HG03159 (cell line): ENCODE results near the gene SPATA32.

Experiments
- ATAC-seq: cut with Tn5 transposase; IDR thresholded peaks from one replicate; pipeline ENCODE4 v1.9.1; 2021; ENCODE audit warnings: mild to moderate bottlenecking, moderate library complexity; ENCODE audit not compliant: unreplicated experiment

Gene SPATA32

DNA sequence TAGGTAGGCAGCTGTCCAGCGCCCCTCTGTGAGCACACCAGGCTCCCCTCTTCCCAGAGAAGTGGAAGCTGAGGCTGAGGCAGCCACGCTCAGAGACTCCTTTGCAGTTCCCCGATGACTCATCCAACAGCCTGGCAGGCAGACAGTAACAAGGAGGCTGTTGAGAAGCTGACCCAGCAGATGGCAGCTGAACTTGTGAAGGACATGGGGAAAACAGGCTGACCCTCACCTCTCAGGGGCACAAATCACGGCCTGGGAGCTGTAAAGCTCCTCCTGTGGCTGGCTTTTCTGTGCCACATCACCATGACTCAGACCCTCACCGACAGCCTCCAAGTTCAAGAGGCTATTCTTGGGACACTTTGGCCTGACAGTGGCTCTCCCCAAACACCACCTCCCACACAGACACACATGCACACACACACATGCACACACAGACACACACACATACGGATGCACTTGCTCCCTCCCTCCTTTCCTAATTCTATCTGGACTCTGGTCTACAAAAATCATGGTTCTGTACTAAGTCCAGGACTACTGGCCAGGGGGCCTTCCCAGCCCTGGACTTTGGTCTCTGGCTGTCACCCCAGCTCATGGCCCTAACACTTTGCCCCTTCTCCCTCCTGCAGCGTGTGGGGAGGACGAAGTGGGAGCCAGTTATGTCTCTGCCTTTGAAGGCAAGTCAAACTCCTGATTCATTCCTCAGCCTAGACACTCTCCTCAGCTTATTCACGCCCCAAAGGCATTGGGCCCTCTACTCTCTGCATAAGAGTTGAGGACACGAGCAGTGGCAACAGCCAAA lies 31.7 kb upstream of the SPATA32 start:
- ATAC-seq: no peak

DNA sequence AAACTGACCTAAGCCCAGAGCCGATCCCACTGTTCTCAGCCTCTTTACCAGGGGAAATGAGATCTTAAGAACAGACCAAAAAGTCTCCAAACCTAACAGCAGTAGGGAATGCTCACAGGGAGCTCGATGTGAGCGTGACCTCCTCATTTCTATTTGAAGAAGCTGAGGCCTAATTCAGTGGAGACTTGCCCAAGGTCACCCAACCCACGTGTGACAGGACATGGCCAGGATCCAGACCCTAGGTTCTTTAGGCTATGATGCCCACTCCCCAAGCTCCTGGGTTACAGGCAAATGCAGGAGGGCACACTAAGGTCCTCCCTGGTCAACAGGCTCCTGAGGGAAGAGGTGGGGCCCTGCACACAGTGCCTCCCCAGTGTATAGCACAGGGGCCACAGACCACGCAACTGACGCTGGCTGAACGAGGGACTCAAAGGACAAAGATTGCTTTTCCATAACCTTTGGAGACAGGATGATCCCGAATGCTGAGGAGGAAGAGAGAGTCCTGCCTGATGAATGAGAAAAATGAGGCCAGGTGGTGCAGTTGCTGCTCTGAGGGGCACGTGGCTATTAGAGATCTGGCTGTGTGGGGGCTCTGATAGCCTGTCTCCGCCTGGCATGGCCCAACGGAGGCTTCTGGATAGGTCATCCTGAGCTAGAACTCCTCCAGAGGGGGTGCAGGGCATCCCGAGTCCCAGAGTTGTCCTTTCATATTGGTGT lies 31.0 kb upstream of the SPATA32 start:
- ATAC-seq: no peak

DNA sequence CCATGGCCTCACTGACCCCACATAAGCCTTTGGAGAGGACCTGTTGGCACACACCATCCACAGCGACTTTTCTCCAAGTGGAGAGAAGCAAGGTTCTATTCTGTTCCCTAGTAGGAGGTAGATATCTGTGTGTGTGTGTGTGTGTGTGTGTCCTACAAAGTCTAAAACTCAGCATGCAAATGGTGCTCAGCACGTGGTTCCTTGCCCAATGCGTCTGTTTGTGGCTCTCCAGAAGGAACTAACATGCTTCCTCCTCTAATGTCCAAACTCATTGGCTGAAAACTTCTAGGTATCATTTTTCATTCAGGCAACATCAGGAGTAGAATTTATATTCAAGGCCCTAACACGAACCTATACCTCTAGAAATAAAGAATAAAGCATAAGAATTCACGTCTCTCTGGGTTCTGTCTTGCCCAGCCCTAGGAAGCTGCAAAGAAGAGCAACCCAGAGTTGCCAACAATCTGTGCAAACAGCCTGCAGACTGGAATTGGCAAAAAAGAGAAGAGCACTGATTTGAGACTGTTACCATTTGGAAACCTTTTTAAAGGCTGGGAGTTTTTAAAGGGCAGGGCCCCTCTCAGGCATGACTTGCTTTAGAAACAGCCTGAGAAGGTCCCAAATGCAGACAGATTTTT lies 29.4 kb upstream of the SPATA32 start:
- ATAC-seq: no peak

DNA sequence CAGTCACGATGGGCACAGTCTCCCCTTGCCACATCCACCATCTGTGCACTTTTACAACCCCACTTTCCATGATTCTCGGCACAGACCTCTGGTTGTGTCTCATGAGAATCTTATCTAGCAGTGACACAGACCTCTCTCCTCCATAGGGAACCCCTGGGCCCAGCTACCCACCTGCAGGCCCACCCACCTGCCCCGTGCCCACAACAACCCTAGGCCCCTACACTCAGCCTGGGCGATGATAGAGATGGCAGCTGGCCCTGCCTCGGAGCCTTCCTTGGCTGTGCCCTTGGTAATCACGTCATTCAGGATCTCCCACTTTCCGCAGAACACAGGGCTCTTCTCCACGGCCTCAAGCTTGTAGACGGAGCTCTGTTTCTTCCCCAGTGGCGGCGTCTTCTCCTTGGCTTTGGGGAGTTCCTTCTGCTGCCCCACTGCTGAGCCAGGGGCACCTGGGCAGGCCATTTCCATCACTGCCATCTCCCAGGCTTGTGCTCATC lies 28.4 kb upstream of the SPATA32 start:
- no peak for ATAC-seq

DNA sequence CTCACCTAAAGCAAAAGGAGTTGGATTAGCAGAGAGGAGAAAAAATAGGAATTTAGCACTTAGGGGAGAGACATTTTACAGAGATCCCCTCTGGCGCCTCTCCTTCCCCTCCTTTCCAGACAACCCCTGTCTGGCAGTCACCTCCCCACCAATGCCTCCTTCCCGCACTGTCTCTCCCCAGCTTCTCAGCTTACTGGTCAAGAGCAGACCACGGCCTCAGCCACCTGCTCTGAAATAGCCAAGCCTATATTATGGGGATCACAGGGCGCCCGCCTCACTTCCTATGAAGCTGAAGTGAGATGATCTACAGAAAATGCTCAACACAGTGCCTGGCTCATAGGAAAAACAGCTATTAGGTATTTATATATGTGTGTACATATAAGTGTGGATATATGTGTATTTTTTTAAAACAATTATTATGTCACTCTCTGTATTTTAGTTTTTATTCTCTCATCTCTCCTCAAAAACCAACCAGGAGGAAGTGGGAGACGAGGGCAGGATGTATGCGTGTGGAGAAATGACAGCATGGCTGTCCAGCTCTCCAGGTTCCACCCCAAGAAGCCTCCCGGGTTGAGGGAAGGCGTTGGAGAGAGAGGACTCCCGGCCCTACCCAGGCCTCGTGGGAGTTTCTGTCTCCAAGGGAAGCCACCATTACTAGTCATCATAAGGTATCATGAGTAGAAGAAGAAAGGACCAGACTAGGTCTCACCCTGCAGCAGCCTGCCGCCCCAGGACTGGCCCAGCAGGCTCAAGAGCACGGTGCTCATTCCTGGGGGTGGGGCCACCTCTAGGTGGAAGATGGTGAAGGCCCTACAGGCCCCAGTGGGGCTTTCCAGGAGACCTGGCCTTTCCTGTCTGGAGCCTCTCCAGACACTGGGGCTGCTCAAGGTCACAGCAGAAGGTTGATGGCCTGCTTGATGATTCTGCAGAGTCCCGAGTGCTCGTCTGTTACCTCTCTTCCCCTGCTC lies 27.7 kb upstream of the SPATA32 start:
- ATAC-seq: no peak

DNA sequence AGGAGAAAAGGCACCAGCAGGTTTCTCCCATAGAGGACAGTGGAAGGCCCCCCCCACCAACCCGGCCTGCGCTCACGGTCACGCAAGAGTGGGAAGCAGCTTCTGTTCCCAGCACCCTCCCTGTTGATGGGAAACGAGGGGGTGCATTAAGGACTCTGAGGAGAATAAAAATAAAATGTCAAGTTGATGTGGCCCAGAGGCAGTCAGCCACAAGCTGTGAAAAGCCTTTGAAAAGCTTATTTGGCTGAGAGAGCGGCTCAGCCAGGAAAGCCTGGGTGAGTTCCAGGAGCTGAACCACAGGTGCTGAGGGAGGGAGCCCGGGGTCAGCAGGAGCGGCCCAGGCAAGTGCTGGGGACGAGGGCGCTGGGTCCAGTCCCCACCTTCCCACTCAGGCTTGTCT lies 26.9 kb upstream of the SPATA32 start:
- ATAC-seq: no peak

DNA sequence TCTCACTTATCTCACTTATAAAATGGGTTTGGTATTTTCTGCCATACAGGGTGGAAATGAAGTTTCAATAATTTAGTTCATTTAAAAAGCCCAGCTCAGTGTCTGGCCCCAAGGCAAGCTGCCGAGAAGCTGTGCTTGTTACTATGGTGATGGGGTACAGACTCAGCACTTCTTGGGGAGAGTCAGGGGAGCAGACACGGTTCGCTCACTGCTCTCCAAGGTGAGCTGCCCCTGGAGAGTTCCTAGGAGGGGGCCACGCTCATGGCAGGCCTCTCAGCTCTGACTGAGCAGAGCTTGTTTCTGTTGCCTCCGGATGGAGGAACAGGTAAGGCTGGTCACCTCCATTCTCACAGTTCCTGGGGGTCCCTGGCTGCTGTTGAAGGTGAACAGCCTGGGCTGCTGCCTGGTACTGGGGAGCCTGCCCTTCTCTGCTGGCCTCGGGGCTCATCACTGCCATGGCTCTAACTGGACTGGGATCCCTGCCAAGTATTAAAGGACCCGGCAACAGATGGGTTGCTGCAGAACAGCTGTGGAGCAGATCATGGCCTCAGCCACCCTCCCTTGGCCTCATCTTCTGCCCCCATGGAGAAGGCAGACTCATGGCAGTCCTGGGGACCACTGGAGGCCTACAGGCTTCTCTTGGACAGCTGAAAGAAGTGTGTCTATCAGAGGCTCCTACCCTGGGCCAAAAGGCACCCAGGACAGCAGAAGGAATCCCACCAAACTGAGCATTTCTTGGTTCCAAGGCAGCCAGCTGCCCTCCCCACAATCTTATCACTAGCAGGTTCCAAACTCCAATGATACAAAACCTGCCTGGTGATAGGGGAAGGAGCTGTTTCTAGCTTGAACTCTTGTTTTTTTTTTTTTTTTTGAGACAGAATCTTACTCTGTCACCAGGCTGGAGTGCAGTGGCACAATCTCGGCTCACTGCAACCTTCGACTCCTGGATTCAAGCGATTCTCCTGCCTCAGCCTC lies 25.9 kb upstream of the SPATA32 start:
- no peak for ATAC-seq

DNA sequence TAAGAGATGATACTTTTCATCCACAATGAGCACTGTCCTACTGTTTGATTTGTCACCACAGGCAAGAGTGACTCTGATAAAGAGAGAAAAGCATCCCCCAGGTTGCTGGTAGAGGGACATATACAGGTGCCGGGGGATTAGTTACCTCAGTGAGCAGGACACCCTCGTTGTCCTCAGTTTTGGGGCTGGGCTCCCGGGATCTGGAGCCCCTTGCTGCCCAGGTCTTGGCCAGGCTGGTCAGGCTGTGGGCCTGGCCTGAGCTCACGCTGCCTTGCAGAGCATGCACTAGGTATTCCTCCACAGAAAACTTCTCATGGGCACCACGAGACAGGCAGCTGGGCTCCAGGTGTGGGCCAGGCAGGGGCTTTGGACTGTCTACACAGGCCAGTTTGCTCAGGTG lies 24.4 kb upstream of the SPATA32 start:
- no peak for ATAC-seq

DNA sequence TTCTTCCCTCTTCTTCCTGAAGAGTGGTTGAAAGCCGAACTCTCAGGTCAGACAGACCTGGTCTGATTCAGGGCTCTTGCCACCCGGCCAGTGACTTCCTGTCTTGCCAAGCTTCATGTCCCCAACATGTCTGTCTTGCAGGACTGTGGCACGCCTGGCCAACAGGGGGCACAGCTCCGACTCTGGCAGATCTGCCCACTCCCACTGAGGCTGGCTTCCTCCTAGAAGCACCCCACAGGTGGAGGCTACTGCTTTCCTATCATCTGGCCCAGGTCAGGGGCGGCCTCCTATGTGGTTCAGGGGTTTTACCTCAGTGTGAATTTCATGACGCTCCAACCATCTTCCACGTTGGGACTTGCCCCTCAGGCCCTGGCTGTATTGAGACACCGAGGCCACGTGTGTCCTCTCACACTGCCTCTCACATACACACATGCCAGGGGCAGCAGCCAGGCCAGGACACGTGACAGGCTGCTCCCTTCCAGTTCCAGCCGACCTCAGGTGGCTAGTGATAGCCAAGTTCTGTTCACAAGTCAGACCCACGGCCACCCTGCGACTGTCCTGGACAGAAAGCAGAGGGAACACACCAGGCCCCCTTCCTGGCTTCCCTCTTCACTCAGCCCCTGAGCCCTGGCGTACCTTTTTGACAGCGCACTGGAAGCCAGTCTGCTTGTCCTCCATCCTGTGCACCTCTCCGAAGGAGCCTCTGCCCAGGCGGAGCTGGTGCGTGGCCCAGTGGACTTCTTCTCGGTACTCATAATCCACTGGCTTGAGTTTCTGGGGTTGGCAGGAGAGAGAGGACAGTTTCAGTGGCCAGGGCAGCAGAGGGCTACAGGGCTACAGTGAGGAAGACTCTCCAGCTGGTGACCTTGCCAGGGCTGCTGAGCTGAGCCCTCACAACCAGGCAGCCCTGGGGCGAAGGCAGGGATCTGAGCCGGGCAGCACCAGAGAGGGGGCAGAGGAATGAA lies 22.6 kb upstream of the SPATA32 start:
- no peak for ATAC-seq

DNA sequence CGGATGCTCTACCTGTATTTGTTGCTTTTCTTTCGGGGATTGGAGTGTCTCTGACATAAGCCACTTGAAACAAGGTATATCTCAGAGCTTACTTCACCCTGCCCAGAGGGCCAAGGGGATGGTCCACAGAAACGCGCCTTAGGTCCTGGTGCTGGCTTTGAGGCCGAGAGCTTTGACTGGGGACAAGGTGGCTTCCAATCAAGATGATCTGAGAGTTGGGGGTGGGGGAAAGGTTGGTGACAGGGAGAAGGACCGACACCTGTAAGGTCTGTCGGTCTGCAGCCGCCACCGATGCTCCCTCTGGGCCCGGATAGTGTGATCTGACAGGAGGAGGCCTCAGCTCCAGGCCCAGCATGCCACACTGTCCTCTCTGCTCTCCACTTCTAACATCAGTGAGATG lies 21.8 kb upstream of the SPATA32 start:
- ATAC-seq: no peak

DNA sequence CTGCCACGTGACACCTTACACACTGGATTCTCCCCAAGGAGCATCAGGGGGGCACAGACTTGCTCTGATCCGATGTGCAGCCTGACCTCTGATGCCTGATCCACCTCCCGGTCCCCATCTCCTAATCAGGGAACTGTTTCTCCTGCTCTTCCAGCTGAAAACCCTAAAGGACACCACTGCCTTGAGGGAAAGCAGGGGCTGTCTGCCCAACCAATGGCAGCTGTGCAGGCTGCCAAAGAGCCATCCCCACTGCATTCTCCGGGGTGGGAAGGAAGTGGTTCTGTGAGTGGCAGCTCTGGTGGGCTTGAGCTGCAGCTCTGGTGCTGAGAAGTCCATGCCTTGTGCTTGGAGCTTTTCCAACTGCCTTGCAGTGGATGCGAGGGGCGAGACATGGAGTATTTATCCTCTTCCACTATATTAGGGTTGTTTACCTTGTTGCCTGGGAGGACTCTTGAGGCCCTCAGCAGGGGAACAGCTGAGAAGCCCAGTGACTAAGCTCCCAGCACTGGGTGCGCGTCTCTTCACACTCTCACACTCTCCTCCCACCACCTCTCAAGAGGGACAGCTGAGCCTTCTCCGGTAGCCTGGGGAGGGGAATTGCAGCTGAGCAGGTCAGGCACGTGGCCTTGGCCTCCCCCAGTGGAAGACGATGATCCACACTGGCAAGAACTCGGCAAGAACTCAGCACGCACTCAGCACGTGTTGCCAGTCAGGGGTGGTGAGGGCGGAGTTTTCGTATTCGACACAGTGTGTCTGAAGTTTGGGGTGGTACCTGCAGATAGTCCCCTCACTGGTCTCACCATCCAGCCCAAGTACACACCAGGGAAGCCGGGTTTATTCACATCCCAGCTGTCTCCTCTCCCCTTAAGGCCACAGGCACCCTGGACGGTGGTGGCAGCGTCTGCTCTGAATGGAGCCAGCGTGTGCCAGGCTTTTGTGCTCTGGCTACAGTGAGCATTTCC lies 21.1 kb upstream of the SPATA32 start:
- ATAC-seq: no peak

DNA sequence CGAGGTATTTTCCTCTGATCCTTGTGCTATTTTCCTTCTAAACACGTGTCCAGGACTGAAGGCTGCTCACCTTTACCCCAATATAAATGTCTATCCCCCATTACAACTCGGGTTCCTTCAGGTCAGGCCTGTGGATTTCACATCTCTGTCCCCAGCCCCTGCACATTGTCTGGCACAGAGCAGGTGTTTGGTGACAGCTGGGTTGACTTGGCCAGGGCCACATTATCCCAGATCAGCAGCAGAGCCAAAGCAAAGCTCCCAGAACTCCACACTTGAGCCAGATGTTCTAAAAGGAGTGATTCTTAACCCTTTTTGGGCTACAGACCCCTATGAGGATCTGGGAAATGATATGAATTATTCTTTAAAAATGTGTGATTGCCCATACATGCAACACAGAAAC lies 18.0 kb upstream of the SPATA32 start:
- ATAC-seq: no peak

DNA sequence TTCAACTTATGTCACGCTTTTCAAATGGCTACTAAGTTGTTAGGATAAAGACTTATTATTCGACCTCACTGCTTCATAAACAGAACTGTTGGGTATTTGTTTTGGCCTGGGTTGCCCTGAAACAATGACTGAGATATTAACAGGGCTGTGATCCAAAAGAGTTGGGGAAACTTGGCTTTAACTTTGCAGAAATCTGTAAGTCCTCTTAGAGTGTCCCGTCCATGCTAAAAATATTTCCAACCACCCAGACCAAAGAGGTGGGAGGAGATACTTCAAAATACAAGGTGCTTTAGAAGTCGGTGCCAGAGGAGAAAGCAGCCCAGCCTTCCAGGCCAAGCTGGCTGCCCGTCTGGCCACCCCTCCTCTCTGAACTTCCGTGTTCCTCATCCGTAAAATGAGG lies 16.1 kb upstream of the SPATA32 start:
- ATAC-seq: no peak

DNA sequence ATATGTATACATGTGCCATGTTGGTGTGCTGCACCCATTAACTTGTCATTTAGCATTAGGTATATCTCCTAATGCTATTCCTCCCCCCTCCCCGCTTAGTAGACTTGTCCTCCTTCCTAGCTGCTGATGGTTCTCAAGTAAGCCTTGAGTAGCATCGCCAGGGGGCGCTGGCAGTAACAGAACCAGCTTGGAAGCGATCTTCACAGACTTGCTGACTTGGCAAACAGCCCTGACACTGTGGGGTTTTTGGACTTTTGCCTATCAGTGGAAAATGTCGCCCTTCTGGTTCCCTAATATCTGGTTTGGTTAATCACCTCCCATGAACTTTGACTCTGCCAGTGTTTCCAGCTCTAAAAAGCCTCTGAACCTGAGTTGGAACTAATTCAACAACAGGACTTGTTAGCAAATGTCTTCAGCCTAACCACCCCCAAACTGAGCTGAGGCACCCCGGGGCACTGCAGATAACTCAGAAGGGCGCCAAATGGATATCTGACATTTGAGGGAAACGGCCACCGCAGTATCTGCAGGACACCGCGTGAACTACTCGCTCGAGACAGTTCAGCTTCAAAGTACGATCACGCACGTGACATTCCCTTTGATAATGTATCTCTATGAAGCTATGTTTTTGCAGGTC lies 15.4 kb upstream of the SPATA32 start:
- no peak for ATAC-seq

DNA sequence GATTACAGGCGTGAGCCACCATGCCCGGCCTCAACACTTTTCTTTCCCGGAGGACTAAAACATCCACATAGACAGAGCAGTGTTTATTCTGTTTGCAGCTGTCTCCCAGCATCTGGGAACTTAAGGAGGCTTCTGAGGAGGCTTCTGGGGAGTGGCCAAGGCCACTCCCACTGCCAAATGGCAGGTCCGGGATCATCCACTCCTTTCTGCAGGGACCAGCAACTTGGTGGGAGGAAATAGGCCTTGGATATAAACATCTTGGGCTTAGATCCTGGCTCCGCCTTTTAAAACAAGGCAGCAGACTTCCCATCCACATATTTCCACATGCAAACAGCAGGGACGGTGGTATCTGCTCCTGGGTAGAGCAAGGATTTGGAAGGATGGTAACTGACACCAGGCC lies 14.1 kb upstream of the SPATA32 start:
- ATAC-seq: no peak

DNA sequence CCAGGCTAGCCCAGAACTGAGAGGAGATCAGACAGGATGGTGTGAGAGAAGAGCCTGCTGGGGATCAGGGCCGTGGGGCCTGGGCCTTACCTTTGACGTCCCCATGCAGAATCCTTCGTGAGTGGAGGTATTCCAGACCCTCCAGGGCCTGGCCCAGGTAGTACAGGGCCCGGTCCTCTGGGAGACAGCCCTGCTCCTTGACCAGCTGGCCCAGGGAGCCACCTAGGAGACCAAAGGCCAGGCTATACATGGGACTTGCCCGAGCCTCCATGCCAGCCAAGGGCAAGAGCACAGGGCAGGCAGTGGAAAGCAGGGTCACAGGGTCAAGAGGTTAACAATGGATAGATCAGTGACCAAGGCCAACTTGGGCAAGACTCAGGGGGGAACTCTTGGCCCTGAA lies 12.1 kb upstream of the SPATA32 start:
- no peak for ATAC-seq

DNA sequence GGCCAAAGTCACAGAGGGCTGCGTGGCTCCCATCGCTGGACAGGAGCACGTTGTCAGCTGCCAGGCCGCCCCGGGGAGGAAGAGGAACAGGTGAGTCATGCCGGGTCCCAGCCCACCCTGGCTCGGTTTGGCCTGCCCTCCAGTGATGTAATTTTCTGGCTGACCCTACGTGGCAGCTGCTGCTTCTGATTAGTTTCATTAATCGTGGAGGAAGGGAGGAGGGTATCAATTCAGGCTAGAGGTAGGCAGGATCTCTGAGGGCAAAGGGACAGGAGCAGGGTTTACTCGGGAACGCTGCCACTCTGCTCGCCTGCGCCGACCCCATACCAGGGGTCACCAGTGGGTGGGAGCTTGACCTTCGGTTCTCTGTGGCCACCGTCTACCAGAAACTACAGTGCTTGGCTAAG lies 11.7 kb upstream of the SPATA32 start:
- no peak for ATAC-seq
